CD8-positive, alpha-beta memory T cell (primary cell): ENCODE measurements around the gene RAP1GAP2. TPM values are rescaled to one million over a fixed set of nuclear protein-coding genes. Genes with fewer than 3 reads are reported as not detected.

Experiments
- CTCF ChIA-PET: fragments of 350-600 bp; sonication (Branson Sonifier 250); formaldehyde crosslinking; loops from one replicate; lab custom pipeline; 2021; ENCODE audit warnings: antibody characterized with exemption; lab: Charles Lee
- POLR2A ChIA-PET: fragments of 350-600 bp; sonication (Branson Sonifier 250); formaldehyde crosslinking; loops from one replicate; lab custom pipeline; 2021; ENCODE audit warnings: antibody characterized with exemption; lab: Charles Lee
- DNase-seq, 5 donors: peaks; one replicate each; pipeline versions ENCODE4 v3.0.0 to v3.0.0-alpha.2; 2020 to 2022; ENCODE audit warnings: mixed read lengths in 1 of 5
- H3K27ac ChIP-seq: one replicate; pipeline ENCODE4 v1.7.0; 2013; ENCODE audit warnings: low read depth, mild to moderate bottlenecking, low read length, moderate library complexity
- H3K27me3 ChIP-seq: 2 replicates; pipeline ENCODE4 v1.7.0; 2013; ENCODE audit warnings: low read length, mild to moderate bottlenecking; ENCODE audit not compliant: insufficient read depth, poor library complexity, severe bottlenecking
- H3K36me3 ChIP-seq: 2 replicates; pipeline ENCODE4 v1.7.0; 2013; ENCODE audit warnings: mild to moderate bottlenecking, low read length, moderate library complexity; ENCODE audit not compliant: insufficient read depth
- H3K4me1 ChIP-seq: 2 replicates; pipeline ENCODE4 v1.7.0; 2013; ENCODE audit warnings: mild to moderate bottlenecking, low read length, moderate library complexity; ENCODE audit not compliant: insufficient read depth
- H3K4me3 ChIP-seq: 2 replicates; pipeline ENCODE4 v1.7.0; 2013; ENCODE audit warnings: mild to moderate bottlenecking, low read length
- H3K9me3 ChIP-seq: 2 replicates; pipeline ENCODE4 v1.7.0; 2013; ENCODE audit warnings: mild to moderate bottlenecking, low read length
- H3K27ac Mint-ChIP-seq, 8 donors: one replicate each; pipeline ENCODE4 v1.8.0; 2020 to 2021; ENCODE audit warnings: mixed read lengths in 8 of 8, mild to moderate bottlenecking in 6 of 8, inconsistent platforms in 3 of 8, moderate library complexity in 3 of 8
- H3K27me3 Mint-ChIP-seq, 2 donors: one replicate each; pipeline ENCODE4 v1.8.0; 2020 to 2021; ENCODE audit warnings: mixed read lengths in 2 of 2, mild to moderate bottlenecking in 1 of 2, moderate library complexity in 1 of 2
- H3K36me3 Mint-ChIP-seq, 3 donors: one replicate each; pipeline ENCODE4 v1.8.0; 2020 to 2021; ENCODE audit warnings: mixed read lengths in 3 of 3, inconsistent platforms in 1 of 3, mild to moderate bottlenecking in 1 of 3
- H3K4me1 Mint-ChIP-seq, 3 donors: one replicate each; pipeline ENCODE4 v1.8.0; 2020 to 2021; ENCODE audit warnings: mixed read lengths in 3 of 3, inconsistent platforms in 1 of 3, mild to moderate bottlenecking in 1 of 3
- H3K4me3 Mint-ChIP-seq, 7 donors: one replicate each; pipeline ENCODE4 v1.8.0; 2020 to 2021; ENCODE audit warnings: mixed read lengths in 7 of 7, mild to moderate bottlenecking in 6 of 7, moderate library complexity in 4 of 7, inconsistent platforms in 2 of 7
- H3K9me3 Mint-ChIP-seq, 5 donors: one replicate each; pipeline ENCODE4 v1.8.0; 2020 to 2022; ENCODE audit warnings: mixed read lengths in 5 of 5, mild to moderate bottlenecking in 3 of 5, moderate library complexity in 2 of 5, inconsistent platforms in 1 of 5
- polyA plus RNA-seq: library from polyadenylated mRNA; unstranded; fragments of 300-500 nt; fragmentation: Illumina TruSeq; gene quantifications from one replicate; pipeline ENCODE4 v1.2.3, GENCODE V29; 2021
- total RNA-seq, 2 experiments: library from RNA; stranded (reverse); gene quantifications; one replicate each; pipeline ENCODE4 v1.2.3, GENCODE V29; 2021

RAP1GAP2 gene
- total and polyA plus RNA-seq, 3 experiments from 2014 or later: 1.2 to 6.3 (median 1.4) TPM

GRCh38 chr17:2954898-2955445 is 158.7 kb downstream of the RAP1GAP2 start:
- POLR2A ChIA-PET: no interaction called here
- Mint-ChIP-seq H3K27ac (no peak overlapping the region), H3K9me3 (no peaks in the 10 kb centered on the region), H3K4me1 (peaks cover 26 to 42% (median 32%) of the 10 kb centered on the region in 3 donors), H3K4me3 (peak overlapping the region in 3 of 7 donors; percentile 1 to 29 (median 12)), H3K27me3 (peaks cover 0 to 3% of the 10 kb centered on the region in 2 donors), H3K36me3 (peaks cover 2 to 12% (median 3%) of the 10 kb centered on the region in 3 donors)
- H3K27me3 ChIP-seq: no peaks in the 10 kb centered on the region
- H3K4me1 ChIP-seq: peaks cover 7% of the 10 kb centered on the region
- no peak overlapping the region for H3K27ac ChIP-seq
- H3K4me3 ChIP-seq: no peak overlapping the region
- DNase-seq: no peak
- no peaks in the 10 kb centered on the region for H3K9me3 ChIP-seq
- H3K36me3 ChIP-seq: no peaks in the 10 kb centered on the region
- CTCF ChIA-PET: interaction anchor here (1.0 kb wide), 1 partner anchor 12 kb away, joined by 5 read pairs; no protein-coding TSS in a partner anchor

GRCh38 chr17:2955931-2956582 is 159.8 kb downstream of the RAP1GAP2 start:
- H3K27me3 ChIP-seq: no peaks in the 10 kb centered on the region
- H3K36me3 ChIP-seq: no peaks in the 10 kb centered on the region
- no peak for DNase-seq
- H3K9me3 Mint-ChIP-seq: no peaks in the 10 kb centered on the region
- H3K4me3 Mint-ChIP-seq: peak overlapping the region in 1 of 7 donors; percentile 29
- H3K9me3 ChIP-seq: no peaks in the 10 kb centered on the region
- peaks cover 25 to 40% (median 27%) of the 10 kb centered on the region in 3 donors for H3K4me1 Mint-ChIP-seq
- H3K36me3 Mint-ChIP-seq: peaks cover 2 to 13% (median 2%) of the 10 kb centered on the region in 3 donors
- POLR2A ChIA-PET: no interaction called here
- H3K4me3 ChIP-seq: no peak overlapping the region
- no peak overlapping the region for H3K27ac ChIP-seq
- CTCF ChIA-PET: interaction anchor here (1.0 kb wide), 1 partner anchor 11 kb away, joined by 5 read pairs; no protein-coding TSS in a partner anchor
- peaks cover 7% of the 10 kb centered on the region for H3K4me1 ChIP-seq
- H3K27ac Mint-ChIP-seq: peak overlapping the region in 1 of 8 donors; percentile 47
- peaks cover 0 to 3% of the 10 kb centered on the region in 2 donors for H3K27me3 Mint-ChIP-seq

GRCh38 chr17:2957631-2958286 is 161.5 kb downstream of the RAP1GAP2 start:
- H3K4me1 ChIP-seq: peaks cover 7% of the 10 kb centered on the region
- no peaks in the 10 kb centered on the region for H3K9me3 ChIP-seq
- H3K4me3 ChIP-seq: no peak overlapping the region
- ChIA-PET POLR2A (no interaction called here), CTCF (no interaction called here)
- H3K27ac ChIP-seq: no peak overlapping the region
- no peak for DNase-seq
- no peaks in the 10 kb centered on the region for H3K36me3 ChIP-seq
- no peak overlapping the region for H3K4me3 Mint-ChIP-seq
- H3K9me3 Mint-ChIP-seq: no peaks in the 10 kb centered on the region
- peaks cover 16 to 32% (median 23%) of the 10 kb centered on the region in 3 donors for H3K4me1 Mint-ChIP-seq
- no peaks in the 10 kb centered on the region for H3K27me3 ChIP-seq
- H3K27ac Mint-ChIP-seq: no peak overlapping the region
- peaks cover 0 to 3% of the 10 kb centered on the region in 2 donors for H3K27me3 Mint-ChIP-seq
- H3K36me3 Mint-ChIP-seq: peaks cover 0 to 18% (median 0%) of the 10 kb centered on the region in 3 donors

GRCh38 chr17:2958706-2959222 is 162.5 kb downstream of the RAP1GAP2 start:
- Histone ChIP-seq H3K27me3 (no peaks in the 10 kb centered on the region), H3K27ac (no peak overlapping the region), H3K36me3 (no peaks in the 10 kb centered on the region), H3K4me3 (no peak overlapping the region), H3K4me1 (peaks cover 7% of the 10 kb centered on the region), H3K9me3 (no peaks in the 10 kb centered on the region)
- no peak overlapping the region for H3K4me3 Mint-ChIP-seq
- CTCF ChIA-PET: interaction anchor here (0.9 kb wide), 1 partner anchor 172 kb away, joined by 5 read pairs; no protein-coding TSS in a partner anchor
- no peaks in the 10 kb centered on the region for H3K9me3 Mint-ChIP-seq
- H3K4me1 Mint-ChIP-seq: peaks cover 16 to 27% (median 20%) of the 10 kb centered on the region in 3 donors
- H3K27ac Mint-ChIP-seq: no peak overlapping the region
- H3K27me3 Mint-ChIP-seq: peaks cover 0 to 3% of the 10 kb centered on the region in 2 donors
- POLR2A ChIA-PET: no interaction called here
- H3K36me3 Mint-ChIP-seq: peaks cover 0 to 23% (median 0%) of the 10 kb centered on the region in 3 donors
- DNase-seq: no peak

GRCh38 chr17:2959371-2960130 is 163.3 kb downstream of the RAP1GAP2 start:
- ChIA-PET CTCF (interaction anchor here (0.9 kb wide), 1 partner anchor 173 kb away, joined by 5 read pairs; no protein-coding TSS in a partner anchor), POLR2A (no interaction called here)
- Mint-ChIP-seq H3K9me3 (no peaks in the 10 kb centered on the region), H3K36me3 (peaks cover 0 to 26% (median 0%) of the 10 kb centered on the region in 3 donors), H3K4me1 (peaks cover 16 to 24% (median 19%) of the 10 kb centered on the region in 3 donors), H3K4me3 (no peak overlapping the region), H3K27ac (peak overlapping the region in 1 of 8 donors; percentile 43), H3K27me3 (peaks cover 0 to 3% of the 10 kb centered on the region in 2 donors)
- DNase-seq: no peak
- Histone ChIP-seq H3K4me3 (no peak overlapping the region), H3K36me3 (no peaks in the 10 kb centered on the region), H3K27me3 (no peaks in the 10 kb centered on the region), H3K9me3 (no peaks in the 10 kb centered on the region), H3K4me1 (peaks cover 7% of the 10 kb centered on the region), H3K27ac (no peak overlapping the region)

- H3K4me1 ChIP-seq: no peaks in the 10 kb centered on the region
- CTCF ChIA-PET: no interaction called here
Measured at GRCh38 chr17:2961446-2961845, 165.2 kb downstream of the RAP1GAP2 start.

GRCh38 chr17:2962236-2962635 is 166.0 kb downstream of the RAP1GAP2 start:
- no peaks in the 10 kb centered on the region for H3K36me3 ChIP-seq

More at GRCh38 chr17:2961446-2961845, 165.2 kb downstream of the RAP1GAP2 start:
- Histone ChIP-seq H3K9me3 (no peaks in the 10 kb centered on the region), H3K4me3 (no peak overlapping the region), H3K27me3 (no peaks in the 10 kb centered on the region), H3K36me3 (no peaks in the 10 kb centered on the region), H3K27ac (no peak overlapping the region)
- H3K27me3 Mint-ChIP-seq: peaks cover 0 to 2% of the 10 kb centered on the region in 2 donors
- POLR2A ChIA-PET: no interaction called here
- DNase-seq: no peak
- no peaks in the 10 kb centered on the region for H3K9me3 Mint-ChIP-seq
- H3K4me1 Mint-ChIP-seq: peaks cover 0 to 6% (median 3%) of the 10 kb centered on the region in 3 donors
- H3K36me3 Mint-ChIP-seq: peaks cover 0 to 45% (median 13%) of the 10 kb centered on the region in 3 donors
- H3K27ac Mint-ChIP-seq: peak overlapping the region in 1 of 8 donors; percentile 43
- no peak overlapping the region for H3K4me3 Mint-ChIP-seq

More at GRCh38 chr17:2962236-2962635, 166.0 kb downstream of the RAP1GAP2 start:
- no peaks in the 10 kb centered on the region for H3K9me3 Mint-ChIP-seq
- POLR2A ChIA-PET: no interaction called here
- Histone ChIP-seq H3K9me3 (no peaks in the 10 kb centered on the region), H3K27me3 (no peaks in the 10 kb centered on the region), H3K4me3 (no peak overlapping the region), H3K4me1 (no peaks in the 10 kb centered on the region), H3K27ac (no peak overlapping the region)
- CTCF ChIA-PET: interaction anchor here (1.3 kb wide), 1 partner anchor 19 kb away, joined by 3 read pairs; no protein-coding TSS in a partner anchor
- no peak overlapping the region for H3K4me3 Mint-ChIP-seq
- no peak overlapping the region for H3K27ac Mint-ChIP-seq
- peaks cover 0 to 2% of the 10 kb centered on the region in 2 donors for H3K27me3 Mint-ChIP-seq
- no peak for DNase-seq
- H3K36me3 Mint-ChIP-seq: peaks cover 0 to 51% (median 16%) of the 10 kb centered on the region in 3 donors
- H3K4me1 Mint-ChIP-seq: peaks cover 0 to 4% (median 3%) of the 10 kb centered on the region in 3 donors
